ENCODE measurements around the gene KLHL22.
"Not testable (repeated sequence)": the region's sequence is repeated elsewhere in the genome, so short reads cannot be mapped to it uniquely, and the experiment has no call there.

Gene KLHL22

GRCh38 chr22:20507253-20508066 is 11.9 kb upstream of the KLHL22 start, which contains the start of gene MED15:
Gene MED15 (plus strand): TSS chr22:20507610. CDS start chr22:20507679, 69 bp downstream.
- no peak for TF ChIP-seq CTCF (conservative IDR thresholded peaks at IDR 0.05; ENCODE audit: control insufficient read depth, insufficient read depth, low read depth, low read length)
- peak within 1 kb of the TSS; percentile 79 for H3K4me3 ChIP-seq (ENCODE audit: control insufficient read depth, low read depth, low read length)
- peak; percentile 91 for DNase-seq (ENCODE audit: low read depth)

GRCh38 chr22:20506543-20507252 is 11.1 kb upstream of the KLHL22 start:
- peak overlapping the region; percentile 79 for H3K4me3 ChIP-seq (ENCODE audit: control insufficient read depth, low read depth, low read length)
- DNase-seq (ENCODE audit: low read depth), result no peak
- no peak for TF ChIP-seq CTCF (conservative IDR thresholded peaks at IDR 0.05; ENCODE audit: control insufficient read depth, insufficient read depth, low read depth, low read length)

- DNase-seq (ENCODE audit: low read depth), result peak; percentile 62
Observed at GRCh38 chr22:20504293-20504922, 8.8 kb upstream of the KLHL22 start.

GRCh38 chr22:20503816-20504215 is 8.2 kb upstream of the KLHL22 start:
- TF ChIP-seq CTCF (conservative IDR thresholded peaks at IDR 0.05; ENCODE audit: control insufficient read depth, insufficient read depth, low read depth, low read length), result no peak
- DNase-seq (ENCODE audit: low read depth), result no peak
- no peak overlapping the region for H3K4me3 ChIP-seq (ENCODE audit: control insufficient read depth, low read depth, low read length)

More at GRCh38 chr22:20504293-20504922, 8.8 kb upstream of the KLHL22 start:
- H3K4me3 ChIP-seq (ENCODE audit: control insufficient read depth, low read depth, low read length), result not testable (repeated sequence)

- TF ChIP-seq CTCF (conservative IDR thresholded peaks at IDR 0.05; ENCODE audit: control insufficient read depth, insufficient read depth, low read depth, low read length), result no peak
- no peak for DNase-seq (ENCODE audit: low read depth)
- H3K4me3 ChIP-seq (ENCODE audit: control insufficient read depth, low read depth, low read length), result no peak overlapping the region
Observed at GRCh38 chr22:20499769-20500168, 4.2 kb upstream of the KLHL22 start.

GRCh38 chr22:20498913-20499312 is 3.3 kb upstream of the KLHL22 start:
- TF ChIP-seq CTCF (conservative IDR thresholded peaks at IDR 0.05; ENCODE audit: control insufficient read depth, insufficient read depth, low read depth, low read length), result no peak
- no peak overlapping the region for H3K4me3 ChIP-seq (ENCODE audit: control insufficient read depth, low read depth, low read length)
- no peak for DNase-seq (ENCODE audit: low read depth)

- no peak overlapping the region for H3K4me3 ChIP-seq (ENCODE audit: control insufficient read depth, low read depth, low read length)
- DNase-seq (ENCODE audit: low read depth), result no peak
- TF ChIP-seq CTCF (conservative IDR thresholded peaks at IDR 0.05; ENCODE audit: control insufficient read depth, insufficient read depth, low read depth, low read length), result no peak
Observed at GRCh38 chr22:20497426-20497825, 1.8 kb upstream of the KLHL22 start.

Measured in fibroblast of mammary gland (primary cell).